LHCN-M2 (cell line): Measurements from ENCODE around the gene CACTIN. TPM values are rescaled to one million over a fixed set of nuclear protein-coding genes. Genes with fewer than 3 reads are reported as not detected.
A peak's percentile ranks its signal among the peaks of the same experiment; 100 is the strongest.
"Not testable (repeated sequence)": the region's sequence is repeated elsewhere in the genome, so short reads cannot be mapped to it uniquely, and the experiment has no call there.

Experiments
- DNase-seq: peaks from one replicate; pipeline ENCODE4 v3.0.0-alpha.2; 2012; ENCODE audit warnings: low read depth
- total RNA-seq: library from RNA; depleted of rRNA; stranded (reverse); fragments of >200 nt; gene quantifications from 2 replicates; pipeline ENCODE4 v1.2.3, GENCODE V29; 2014; rRNA removed

Gene CACTIN
- total RNA-seq, 1 experiment from 2014 or later = 32.3 TPM

GRCh38 chr19:3572132-3572854 lies 54.3 kb downstream of the CACTIN start:
- DNase-seq = peak; percentile 99

DNA sequence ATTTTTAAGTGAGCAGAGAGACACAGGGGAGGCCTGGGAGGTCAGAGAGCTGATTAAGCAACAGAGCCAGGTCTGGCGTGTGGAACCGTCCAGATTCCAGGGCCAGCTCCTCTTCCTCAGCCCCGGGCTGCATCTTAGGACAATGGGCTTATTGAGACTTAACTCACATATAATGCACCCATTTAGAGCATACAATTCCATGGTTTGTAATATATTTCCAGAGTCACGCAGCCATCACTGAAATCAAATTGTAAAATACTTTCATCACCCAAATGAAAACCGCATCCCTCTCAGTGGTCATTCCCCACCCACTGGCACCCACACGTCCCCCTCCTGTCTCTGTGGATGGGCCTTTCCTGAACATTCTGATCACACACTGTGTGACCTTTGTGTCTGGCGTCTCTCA lies 56.0 kb downstream of the CACTIN start:
- DNase-seq = no peak

DNA sequence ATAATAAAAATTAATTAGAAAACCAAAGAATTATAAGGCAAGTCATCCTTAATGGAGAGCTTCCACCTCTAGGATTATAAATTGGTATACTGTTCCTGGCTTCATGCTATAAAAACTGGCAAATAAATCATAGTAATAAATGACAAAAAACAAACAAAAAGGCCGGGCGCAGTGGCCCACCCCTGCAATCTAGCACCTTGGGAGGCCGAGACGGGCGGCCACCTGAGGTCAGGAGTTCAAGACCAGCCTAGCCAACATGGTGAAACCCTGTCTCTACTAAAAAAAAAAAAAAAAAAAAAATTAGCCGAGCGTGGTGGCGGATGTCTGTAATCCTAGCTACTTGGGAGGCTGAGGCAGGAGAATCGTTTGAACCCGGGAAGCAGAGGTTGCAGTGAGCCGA lies 56.5 kb downstream of the CACTIN start:
- DNase-seq = not testable (repeated sequence)

- peak; percentile 52 for DNase-seq
Observed at GRCh38 chr19:3565139-3565538, 61.5 kb downstream of the CACTIN start.

DNA sequence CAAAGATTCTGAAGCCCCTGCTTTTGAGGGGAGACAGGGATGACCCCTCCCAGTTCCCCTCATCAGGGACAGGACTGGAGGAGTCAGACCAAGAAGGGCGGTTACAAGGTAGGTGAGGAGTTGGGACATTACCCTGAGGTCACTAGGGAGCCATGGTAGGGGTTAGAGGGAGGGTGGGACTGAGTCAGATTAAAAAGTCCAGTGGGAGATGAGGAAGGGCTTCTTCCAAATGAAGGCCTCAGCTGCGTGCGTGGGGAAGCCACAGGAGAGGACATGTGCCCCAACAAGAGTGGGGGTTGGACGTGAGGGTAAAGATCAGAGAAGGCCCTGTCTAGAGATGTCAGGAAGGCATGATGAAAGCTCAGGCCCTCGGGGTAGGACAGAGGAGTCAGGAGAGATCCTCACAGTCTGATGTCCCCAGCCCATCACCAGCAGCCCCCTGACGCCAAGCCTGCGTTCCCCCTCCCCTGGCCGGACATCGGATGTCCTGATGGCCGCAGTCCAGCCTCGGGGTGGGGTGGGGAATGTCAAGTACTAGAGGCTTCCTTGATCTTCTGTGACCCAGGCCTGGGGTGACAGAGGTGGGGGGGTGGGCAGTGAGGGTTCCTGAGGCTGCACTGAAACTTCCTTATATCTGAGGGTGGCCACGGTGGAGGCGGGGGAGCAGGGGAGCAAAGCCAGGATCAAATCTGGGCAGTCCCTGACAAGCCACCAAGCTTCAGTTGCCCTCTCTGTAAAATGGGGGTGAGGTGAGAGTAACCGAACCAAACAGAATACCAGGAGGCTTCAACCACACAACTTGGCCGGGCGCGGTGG lies 62.7 kb downstream of the CACTIN start:
- no peak for DNase-seq

Other genes with a start within 250 kb of the CACTIN start
- gene SMIM24, start 146.3 kb downstream of the CACTIN start, total RNA-seq = 0.40 TPM in 1 of 2 replicates, not detected in the other
- gene SMIM44, start 143.3 kb downstream of the CACTIN start, total RNA-seq = not detected in 2 replicates
- gene DOHH, start 126.1 kb downstream of the CACTIN start, total RNA-seq = 25.0 and 26.2 TPM in 2 replicates
- 56.5 and 60.1 TPM in 2 replicates for gene FZR1, start 120.5 kb downstream of the CACTIN start, total RNA-seq
- not detected in 2 replicates for gene TEKTIP1, start 87.6 kb downstream of the CACTIN start, total RNA-seq
- 115 and 145 TPM in 2 replicates for gene MFSD12, start 69.2 kb downstream of the CACTIN start, total RNA-seq
- gene HMG20B, start 53.8 kb downstream of the CACTIN start, total RNA-seq = 127 and 135 TPM in 2 replicates
- 0.06 and 0.17 TPM in 2 replicates for gene GIPC3, start 41.3 kb downstream of the CACTIN start, total RNA-seq
- 0.57 and 0.64 TPM in 2 replicates for gene TBXA2R, start 19.9 kb downstream of the CACTIN start, total RNA-seq
- gene PIP5K1C, start 73.7 kb upstream of the CACTIN start, total RNA-seq = 26.4 and 29.0 TPM in 2 replicates
- not detected in 2 replicates for gene TJP3, start 81.6 kb upstream of the CACTIN start, total RNA-seq
- 19.3 and 28.5 TPM in 2 replicates for gene APBA3, start 134.9 kb upstream of the CACTIN start, total RNA-seq
- 38.0 and 50.2 TPM in 2 replicates for gene MRPL54, start 135.9 kb upstream of the CACTIN start, total RNA-seq
- not detected in 2 replicates for gene RAX2, start 145.4 kb upstream of the CACTIN start, total RNA-seq
- gene MATK, start 159.6 kb upstream of the CACTIN start, total RNA-seq = not detected in 2 replicates
- gene ZFR2, start 242.2 kb upstream of the CACTIN start, total RNA-seq = not detected in 2 replicates